Activated CD8-positive, alpha-beta T cell treated with anti-CD3 and anti-CD28 coated beads for 36 hours (primary cell): Measurements from ENCODE around the gene HERC4. TPM values are rescaled to one million over a fixed set of nuclear protein-coding genes. Genes with fewer than 3 reads are reported as not detected.
A peak's percentile ranks its signal among the peaks of the same experiment; 100 is the strongest.

Experiments
- ATAC-seq: fragments of 200-7000 bp; cut with Tn5 transposase; one replicate; pipeline ENCODE4 v1.10.0; 2021; ENCODE audit warnings: mild to moderate bottlenecking, moderate library complexity
- CTCF ChIA-PET: fragments of 350-600 bp; sonication (Branson Sonifier 250); formaldehyde crosslinking; loops from one replicate; lab custom pipeline; 2021; ENCODE audit warnings: antibody characterized with exemption; lab: Charles Lee
- POLR2A ChIA-PET: fragments of 350-600 bp; sonication (Branson Sonifier 250); formaldehyde crosslinking; loops from one replicate; lab custom pipeline; 2021; ENCODE audit warnings: antibody characterized with exemption; lab: Charles Lee
- DNase-seq: peaks from one replicate; pipeline ENCODE4 v3.0.0-alpha.2; 2020
- H3K27ac Mint-ChIP-seq: one replicate; pipeline ENCODE4 v1.8.0; 2021; ENCODE audit warnings: mild to moderate bottlenecking, mixed read lengths
- H3K27me3 Mint-ChIP-seq: one replicate; pipeline ENCODE4 v1.8.0; 2021; ENCODE audit warnings: mixed read lengths
- H3K36me3 Mint-ChIP-seq: one replicate; pipeline ENCODE4 v1.8.0; 2021; ENCODE audit warnings: low read depth, mixed read lengths
- H3K4me1 Mint-ChIP-seq: one replicate; pipeline ENCODE4 v1.8.0; 2021; ENCODE audit warnings: low read depth, mixed read lengths
- H3K4me3 Mint-ChIP-seq: one replicate; pipeline ENCODE4 v1.8.0; 2021; ENCODE audit warnings: mild to moderate bottlenecking, moderate library complexity, mixed read lengths
- H3K9me3 Mint-ChIP-seq: one replicate; pipeline ENCODE4 v1.8.0; 2021; ENCODE audit warnings: mixed read lengths
- intact Hi-C: fragments of 100-400 bp; cut with micrococcal nuclease; formaldehyde crosslinking; loops from one replicate; pipeline ENCODE4 v1.10.0; 2022
- total RNA-seq, 2 experiments: library from RNA; stranded (reverse); gene quantifications; one replicate each; pipeline ENCODE4 v1.2.3, GENCODE V29; 2021
- TF ChIP-seq, protein P1 (sequence below): fragments of 200-600 bp; IDR thresholded peaks from one replicate; pipeline ENCODE4 v1.8.0; 2022; ENCODE audit warnings: antibody characterized with exemption, mild to moderate bottlenecking

Gene HERC4
- total RNA-seq, 2 experiments from 2014 or later, result 59.3 to 59.6 TPM

DNA sequence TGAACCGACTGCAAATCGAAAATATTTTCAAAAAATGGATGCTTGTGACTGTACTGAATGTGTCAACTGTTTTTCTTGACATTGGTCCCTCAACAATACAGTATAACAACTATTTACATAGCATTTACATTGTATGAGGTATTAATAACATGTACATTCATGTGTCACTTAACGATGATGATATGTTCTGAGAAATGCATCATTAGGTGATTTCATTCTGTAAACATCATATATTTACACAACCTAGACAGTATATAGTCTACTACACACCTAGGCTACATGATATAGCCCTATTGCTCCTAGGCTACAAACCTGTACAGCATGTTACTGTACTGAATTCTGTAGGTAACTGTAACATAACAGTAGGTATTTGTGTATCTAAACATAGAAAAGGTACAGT is 150.9 kb downstream of the HERC4 start:
- H3K9me3 Mint-ChIP-seq, result no peaks in the 10 kb centered on the region
- no peaks in the 10 kb centered on the region for H3K27me3 Mint-ChIP-seq
- no peak overlapping the region for H3K27ac Mint-ChIP-seq
- ChIA-PET CTCF (interaction anchor here (1.8 kb wide), 1 partner anchor 136 kb away, joined by 4 read pairs; no protein-coding TSS in a partner anchor), POLR2A (interaction anchor here (1.5 kb wide), 1 partner anchor 46 kb away, joined by 3 read pairs; no protein-coding TSS in a partner anchor)
- H3K4me1 Mint-ChIP-seq, result no peaks in the 10 kb centered on the region
- DNase-seq (no peak), ATAC-seq (no peak)
- TF ChIP-seq, protein P1, sequence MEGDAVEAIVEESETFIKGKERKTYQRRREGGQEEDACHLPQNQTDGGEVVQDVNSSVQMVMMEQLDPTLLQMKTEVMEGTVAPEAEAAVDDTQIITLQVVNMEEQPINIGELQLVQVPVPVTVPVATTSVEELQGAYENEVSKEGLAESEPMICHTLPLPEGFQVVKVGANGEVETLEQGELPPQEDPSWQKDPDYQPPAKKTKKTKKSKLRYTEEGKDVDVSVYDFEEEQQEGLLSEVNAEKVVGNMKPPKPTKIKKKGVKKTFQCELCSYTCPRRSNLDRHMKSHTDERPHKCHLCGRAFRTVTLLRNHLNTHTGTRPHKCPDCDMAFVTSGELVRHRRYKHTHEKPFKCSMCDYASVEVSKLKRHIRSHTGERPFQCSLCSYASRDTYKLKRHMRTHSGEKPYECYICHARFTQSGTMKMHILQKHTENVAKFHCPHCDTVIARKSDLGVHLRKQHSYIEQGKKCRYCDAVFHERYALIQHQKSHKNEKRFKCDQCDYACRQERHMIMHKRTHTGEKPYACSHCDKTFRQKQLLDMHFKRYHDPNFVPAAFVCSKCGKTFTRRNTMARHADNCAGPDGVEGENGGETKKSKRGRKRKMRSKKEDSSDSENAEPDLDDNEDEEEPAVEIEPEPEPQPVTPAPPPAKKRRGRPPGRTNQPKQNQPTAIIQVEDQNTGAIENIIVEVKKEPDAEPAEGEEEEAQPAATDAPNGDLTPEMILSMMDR, result no peak
- intact Hi-C loops, result no loop called here
- H3K4me3 Mint-ChIP-seq, result no peak overlapping the region
- peaks cover 25% of the 10 kb centered on the region for H3K36me3 Mint-ChIP-seq

DNA sequence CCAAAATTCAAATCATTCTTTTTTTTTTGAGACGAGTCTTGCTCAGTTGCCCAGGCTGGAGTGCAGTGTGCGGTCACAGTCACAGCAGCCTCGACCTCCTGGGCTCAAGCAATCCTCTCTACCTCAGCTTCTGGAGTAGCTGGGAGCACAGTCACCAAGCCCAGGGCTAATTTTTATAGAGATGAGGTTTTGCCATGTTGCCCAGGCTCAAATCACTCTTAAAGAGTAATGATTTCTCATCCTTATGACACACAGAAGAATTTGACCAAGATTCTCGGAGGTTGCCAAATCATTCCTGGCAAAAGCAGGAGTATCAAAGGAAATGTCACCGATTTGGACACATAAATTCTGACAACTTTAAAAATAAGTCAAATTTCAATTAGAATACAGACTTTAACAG is 151.5 kb downstream of the HERC4 start:
- TF ChIP-seq, protein P1, result no peak
- Mint-ChIP-seq H3K27me3 (no peaks in the 10 kb centered on the region), H3K4me3 (no peak overlapping the region), H3K36me3 (peaks cover 28% of the 10 kb centered on the region), H3K4me1 (no peaks in the 10 kb centered on the region), H3K9me3 (no peaks in the 10 kb centered on the region), H3K27ac (no peak overlapping the region)
- no peak for DNase-seq
- intact Hi-C loops, result no loop called here
- no peak for ATAC-seq
- POLR2A ChIA-PET, result interaction anchor here (1.5 kb wide), 1 partner anchor 47 kb away, joined by 3 read pairs; no protein-coding TSS in a partner anchor
- CTCF ChIA-PET, result interaction anchor here (1.2 kb wide), 1 partner anchor 232 kb away, joined by 3 read pairs; no protein-coding TSS in a partner anchor

DNA sequence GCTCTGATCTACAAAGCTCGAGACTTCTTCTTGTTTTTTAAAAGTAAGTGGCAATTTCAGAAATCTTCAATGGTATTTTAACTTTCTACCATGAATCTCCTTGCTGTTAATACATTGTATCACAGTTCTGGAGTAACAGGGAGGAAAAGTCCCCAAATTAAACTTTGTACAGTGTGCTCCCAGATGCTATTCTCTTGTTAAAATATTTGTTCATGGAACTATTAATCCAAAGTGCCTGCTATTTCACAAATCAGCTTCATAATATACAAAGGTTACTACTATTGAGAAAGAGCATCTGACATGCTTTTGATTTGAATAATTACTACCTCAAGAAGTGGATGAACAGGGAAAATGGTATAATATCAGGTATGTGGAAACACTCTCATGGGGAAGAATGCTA is 154.0 kb downstream of the HERC4 start:
- TF ChIP-seq, protein P1, result no peak

DNA sequence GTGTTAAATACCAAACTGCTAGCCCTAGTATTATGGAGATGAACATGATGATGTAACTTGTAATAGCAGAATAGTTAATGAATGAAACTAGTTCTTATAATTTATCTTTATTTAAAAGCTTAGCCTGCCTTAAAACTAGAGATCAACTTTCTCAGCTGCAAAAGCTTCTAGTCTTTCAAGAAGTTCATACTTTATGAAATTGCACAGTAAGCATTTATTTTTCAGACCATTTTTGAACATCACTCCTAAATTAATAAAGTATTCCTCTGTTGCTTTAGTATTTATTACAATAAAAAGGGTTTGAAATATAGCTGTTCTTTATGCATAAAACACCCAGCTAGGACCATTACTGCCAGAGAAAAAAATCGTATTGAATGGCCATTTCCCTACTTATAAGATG is 157.4 kb downstream of the HERC4 start:
- POLR2A ChIA-PET, result no interaction called here

More for the DNA sequence above, 154.0 kb downstream of the HERC4 start:
- ATAC-seq (no peak), DNase-seq (no peak)
- Mint-ChIP-seq H3K36me3 (peaks cover 35% of the 10 kb centered on the region), H3K9me3 (no peaks in the 10 kb centered on the region), H3K27ac (peak overlapping the region; percentile 34), H3K4me3 (no peak overlapping the region), H3K27me3 (no peaks in the 10 kb centered on the region), H3K4me1 (peaks cover 9% of the 10 kb centered on the region)
- POLR2A ChIA-PET, result interaction anchor here (0.7 to 1.4 kb wide), 3 partner anchors 9 to 1202 kb away, joined by 3 to 5 read pairs (median 4); no protein-coding TSS in a partner anchor
- CTCF ChIA-PET, result interaction anchor here (1.2 to 1.6 kb wide), 2 partner anchors 9 to 66 kb away, joined by 3 to 6 read pairs; no protein-coding TSS in a partner anchor
- intact Hi-C loops, result no loop called here

GRCh38 chr10:67917169-67917568 is 157.9 kb downstream of the HERC4 start:
- Mint-ChIP-seq H3K27ac (peak overlapping the region; percentile 17), H3K27me3 (no peaks in the 10 kb centered on the region), H3K4me1 (peaks cover 22% of the 10 kb centered on the region), H3K4me3 (no peak overlapping the region), H3K9me3 (no peaks in the 10 kb centered on the region), H3K36me3 (peaks cover 49% of the 10 kb centered on the region)
- TF ChIP-seq, protein P1, result no peak
- no peak for DNase-seq
- ChIA-PET POLR2A (no interaction called here), CTCF (interaction anchor here (0.8 to 1.4 kb wide), 3 partner anchors 25 to 129 kb away, joined by 3 to 4 read pairs (median 3); no protein-coding TSS in a partner anchor)
- intact Hi-C loops, result no loop called here
- no peak for ATAC-seq

More for the DNA sequence above, 157.4 kb downstream of the HERC4 start:
- no peak overlapping the region for H3K4me3 Mint-ChIP-seq
- CTCF ChIA-PET, result interaction anchor here (0.7 to 1.4 kb wide), 3 partner anchors 26 to 137 kb away, joined by 3 to 4 read pairs (median 3); no protein-coding TSS in a partner anchor
- no peak overlapping the region for H3K27ac Mint-ChIP-seq
- peaks cover 44% of the 10 kb centered on the region for H3K36me3 Mint-ChIP-seq
- H3K4me1 Mint-ChIP-seq, result peaks cover 17% of the 10 kb centered on the region
- TF ChIP-seq, protein P1, result no peak
- intact Hi-C loops, result no loop called here
- DNase-seq (no peak), ATAC-seq (no peak)
- H3K27me3 Mint-ChIP-seq, result no peaks in the 10 kb centered on the region
- H3K9me3 Mint-ChIP-seq, result no peaks in the 10 kb centered on the region
